ENCODE results near the gene TIAM2.

TIAM2 gene

GRCh38 chr6:155026022-155026705 lies 31.0 kb downstream of the TIAM2 start:
- no peak for DNase-seq (ENCODE audit: low spot score)

GRCh38 chr6:155026706-155027045 lies 31.6 kb downstream of the TIAM2 start:
- no peak for DNase-seq (ENCODE audit: low spot score)

GRCh38 chr6:155030148-155030720 lies 35.1 kb downstream of the TIAM2 start:
- no peak for DNase-seq (ENCODE audit: low spot score)

GRCh38 chr6:155031091-155031490 lies 36.0 kb downstream of the TIAM2 start:
- DNase-seq (ENCODE audit: low spot score) = no peak

- DNase-seq (ENCODE audit: low spot score) = no peak
Observed at GRCh38 chr6:155033021-155033791, 38.1 kb downstream of the TIAM2 start.

- no peak for DNase-seq (ENCODE audit: low spot score)
Observed at GRCh38 chr6:155036907-155037306, 41.8 kb downstream of the TIAM2 start.

- DNase-seq (ENCODE audit: low spot score) = no peak
Observed at GRCh38 chr6:155038104-155038503, 43.0 kb downstream of the TIAM2 start.

GRCh38 chr6:155038527-155038926 lies 43.4 kb downstream of the TIAM2 start:
- no peak for DNase-seq (ENCODE audit: low spot score)

GRCh38 chr6:155039618-155040017 lies 44.5 kb downstream of the TIAM2 start:
- no peak for DNase-seq (ENCODE audit: low spot score)

GRCh38 chr6:155040154-155040553 lies 45.0 kb downstream of the TIAM2 start:
- no peak for DNase-seq (ENCODE audit: low spot score)

GRCh38 chr6:155040901-155041650 lies 46.0 kb downstream of the TIAM2 start:
- no peak for DNase-seq (ENCODE audit: low spot score)

- DNase-seq (ENCODE audit: low spot score) = no peak
Observed at GRCh38 chr6:155041741-155042279, 46.7 kb downstream of the TIAM2 start.

- DNase-seq (ENCODE audit: low spot score) = no peak
Observed at GRCh38 chr6:155042983-155043382, 47.9 kb downstream of the TIAM2 start.

GRCh38 chr6:155045561-155046404 lies 50.7 kb downstream of the TIAM2 start:
- no peak for DNase-seq (ENCODE audit: low spot score)

- no peak for DNase-seq (ENCODE audit: low spot score)
Observed at GRCh38 chr6:155047523-155047922, 52.4 kb downstream of the TIAM2 start.

GRCh38 chr6:155050311-155050710 lies 55.2 kb downstream of the TIAM2 start:
- no peak for DNase-seq (ENCODE audit: low spot score)

GRCh38 chr6:155054491-155055250 lies 59.6 kb downstream of the TIAM2 start:
- DNase-seq (ENCODE audit: low spot score) = no peak

- DNase-seq (ENCODE audit: low spot score) = no peak
Observed at GRCh38 chr6:155055729-155056128, 60.6 kb downstream of the TIAM2 start.

- no peak for DNase-seq (ENCODE audit: low spot score)
Observed at GRCh38 chr6:155056756-155057155, 61.6 kb downstream of the TIAM2 start.

- no peak for DNase-seq (ENCODE audit: low spot score)
Observed at GRCh38 chr6:155061381-155061780, 66.3 kb downstream of the TIAM2 start.

Data from cerebellar cortex (tissue), 1 donor.